Measurements from ENCODE around the gene MED16.

- TF ChIP-seq CTCF (conservative IDR thresholded peaks at IDR 0.05 in 1 of 2, IDR thresholded peaks at IDR 0.05 in 1 of 2; ENCODE audit: low read depth in 1 of 2, low read length in 2 of 2) (no peak), EZH2 (IDR thresholded peaks at IDR 0.05; ENCODE audit: low read length, missing control alignments) (no peak)
These were observed 66.9 kb downstream of the MED16 start for GRCh38 chr19:825897-826644.
